ENCODE data around the gene UBL3. TPM values are rescaled to one million over a fixed set of nuclear protein-coding genes. Genes with fewer than 3 reads are reported as not detected.

Gene UBL3
- total RNA-seq, 1 donor from 2014 or later, result 23.6 TPM

DNA sequence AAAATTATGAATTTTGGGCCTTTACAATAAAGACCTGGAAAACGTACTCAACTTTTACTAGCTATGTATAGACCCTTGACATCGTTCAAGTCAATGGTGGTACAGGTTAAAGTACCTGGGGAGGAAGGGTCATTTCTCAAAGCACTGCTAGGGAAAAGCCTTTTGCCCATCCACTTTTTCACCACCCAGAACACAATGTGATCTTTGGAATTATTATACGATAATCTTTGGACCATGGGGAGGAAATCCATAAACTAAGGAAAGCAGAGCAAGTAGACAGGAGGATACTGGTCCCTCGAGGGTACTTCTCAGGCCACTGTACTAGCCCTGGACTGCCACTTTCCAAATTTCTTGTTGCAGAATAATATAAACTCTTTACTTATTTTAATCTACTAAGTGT lies 39.5 kb downstream of the UBL3 start:
- Mint-ChIP-seq H3K27ac (no peak overlapping the region), H3K27me3 (ENCODE audit: low read depth) (no peaks in the 10 kb centered on the region), H3K4me3 (no peak overlapping the region), H3K4me1 (peaks cover 22% of the 10 kb centered on the region), H3K36me3 (no peaks in the 10 kb centered on the region), H3K9me3 (no peaks in the 10 kb centered on the region)
- DNase-seq (ENCODE audit: low spot score in 2 of 2, unreplicated experiment in 2 of 2), result no peak
- TF ChIP-seq, protein P1, sequence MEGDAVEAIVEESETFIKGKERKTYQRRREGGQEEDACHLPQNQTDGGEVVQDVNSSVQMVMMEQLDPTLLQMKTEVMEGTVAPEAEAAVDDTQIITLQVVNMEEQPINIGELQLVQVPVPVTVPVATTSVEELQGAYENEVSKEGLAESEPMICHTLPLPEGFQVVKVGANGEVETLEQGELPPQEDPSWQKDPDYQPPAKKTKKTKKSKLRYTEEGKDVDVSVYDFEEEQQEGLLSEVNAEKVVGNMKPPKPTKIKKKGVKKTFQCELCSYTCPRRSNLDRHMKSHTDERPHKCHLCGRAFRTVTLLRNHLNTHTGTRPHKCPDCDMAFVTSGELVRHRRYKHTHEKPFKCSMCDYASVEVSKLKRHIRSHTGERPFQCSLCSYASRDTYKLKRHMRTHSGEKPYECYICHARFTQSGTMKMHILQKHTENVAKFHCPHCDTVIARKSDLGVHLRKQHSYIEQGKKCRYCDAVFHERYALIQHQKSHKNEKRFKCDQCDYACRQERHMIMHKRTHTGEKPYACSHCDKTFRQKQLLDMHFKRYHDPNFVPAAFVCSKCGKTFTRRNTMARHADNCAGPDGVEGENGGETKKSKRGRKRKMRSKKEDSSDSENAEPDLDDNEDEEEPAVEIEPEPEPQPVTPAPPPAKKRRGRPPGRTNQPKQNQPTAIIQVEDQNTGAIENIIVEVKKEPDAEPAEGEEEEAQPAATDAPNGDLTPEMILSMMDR (IDR thresholded peaks at IDR 0.05; ENCODE audit: unreplicated experiment), result no peak

- Mint-ChIP-seq H3K9me3 (no peaks in the 10 kb centered on the region), H3K4me1 (peaks cover 22% of the 10 kb centered on the region), H3K27ac (peak overlapping the region; percentile 3), H3K4me3 (no peak overlapping the region), H3K36me3 (no peaks in the 10 kb centered on the region), H3K27me3 (ENCODE audit: low read depth) (no peaks in the 10 kb centered on the region)
- TF ChIP-seq, protein P1 (IDR thresholded peaks at IDR 0.05; ENCODE audit: unreplicated experiment), result no peak
- DNase-seq (ENCODE audit: low spot score in 2 of 2, unreplicated experiment in 2 of 2), result no peak
Observed at GRCh38 chr13:29810145-29810742, 40.2 kb downstream of the UBL3 start.

GRCh38 chr13:29808264-29808663 lies 42.2 kb downstream of the UBL3 start:
- Mint-ChIP-seq H3K4me3 (no peak overlapping the region), H3K27ac (no peak overlapping the region), H3K4me1 (peaks cover 21% of the 10 kb centered on the region), H3K9me3 (no peaks in the 10 kb centered on the region), H3K27me3 (ENCODE audit: low read depth) (no peaks in the 10 kb centered on the region), H3K36me3 (no peaks in the 10 kb centered on the region)
- no peak for DNase-seq (ENCODE audit: low spot score in 2 of 2, unreplicated experiment in 2 of 2)
- TF ChIP-seq, protein P1 (IDR thresholded peaks at IDR 0.05; ENCODE audit: unreplicated experiment), result no peak

GRCh38 chr13:29805994-29806979 lies 44.1 kb downstream of the UBL3 start:
- no peaks in the 10 kb centered on the region for H3K36me3 Mint-ChIP-seq
- TF ChIP-seq, protein P1 (IDR thresholded peaks at IDR 0.05; ENCODE audit: unreplicated experiment), result no peak
- H3K9me3 Mint-ChIP-seq, result no peaks in the 10 kb centered on the region
- peaks cover 19% of the 10 kb centered on the region for H3K4me1 Mint-ChIP-seq
- H3K4me3 Mint-ChIP-seq, result no peak overlapping the region
- DNase-seq (ENCODE audit: low spot score in 2 of 2, unreplicated experiment in 2 of 2), result no peak
- no peak overlapping the region for H3K27ac Mint-ChIP-seq
- H3K27me3 Mint-ChIP-seq (ENCODE audit: low read depth), result no peaks in the 10 kb centered on the region

DNA sequence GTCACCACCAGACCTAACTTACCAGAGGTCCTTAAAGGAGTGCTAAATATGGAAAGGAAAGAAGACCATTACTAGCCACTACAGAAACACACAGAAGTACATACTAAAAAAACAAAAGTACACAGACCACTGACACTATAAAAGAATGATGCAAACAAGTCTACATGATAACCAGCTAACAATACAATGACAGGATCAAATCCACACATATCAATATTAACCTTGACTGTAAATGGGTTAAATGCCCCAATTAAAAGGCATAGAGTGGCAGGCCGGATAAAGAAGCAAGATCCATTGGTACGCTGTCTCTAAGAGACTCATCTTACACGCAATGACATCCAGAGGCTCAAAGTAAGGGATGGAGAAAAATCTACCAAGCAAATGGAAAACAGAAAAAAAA lies 47.2 kb downstream of the UBL3 start:
- peaks cover 9% of the 10 kb centered on the region for H3K4me1 Mint-ChIP-seq

More for the DNA sequence above, 47.2 kb downstream of the UBL3 start:
- H3K4me3 Mint-ChIP-seq, result no peak overlapping the region
- TF ChIP-seq, protein P1 (IDR thresholded peaks at IDR 0.05; ENCODE audit: unreplicated experiment), result no peak
- no peaks in the 10 kb centered on the region for H3K9me3 Mint-ChIP-seq
- no peak for DNase-seq (ENCODE audit: low spot score in 2 of 2, unreplicated experiment in 2 of 2)
- no peak overlapping the region for H3K27ac Mint-ChIP-seq
- H3K27me3 Mint-ChIP-seq (ENCODE audit: low read depth), result no peaks in the 10 kb centered on the region
- no peaks in the 10 kb centered on the region for H3K36me3 Mint-ChIP-seq
